ENCODE measurements around the gene PRDM13.
"Not testable (repeated sequence)": the region's sequence is repeated elsewhere in the genome, so short reads cannot be mapped to it uniquely, and the experiment has no call there.

PRDM13 gene

DNA sequence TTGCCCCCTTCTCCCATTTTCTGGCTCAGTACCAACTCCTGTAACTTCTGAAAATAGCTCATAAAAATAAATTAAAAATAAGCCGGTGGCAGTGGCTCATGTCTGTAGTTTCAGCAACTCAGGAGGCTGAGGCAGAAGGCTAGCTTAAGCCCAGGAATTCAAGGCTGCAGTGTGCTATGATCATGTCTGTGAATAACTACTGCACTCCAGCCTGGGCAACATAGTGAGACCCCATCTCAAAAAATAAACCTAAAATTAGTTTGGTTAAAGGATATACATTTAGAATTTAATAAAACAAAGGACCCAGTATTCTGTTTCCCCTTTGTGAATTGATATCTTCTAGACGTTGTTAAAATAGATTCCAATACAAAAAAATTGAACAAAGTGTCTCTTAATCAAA, 10.5 kb downstream of the PRDM13 start:
- Histone ChIP-seq H3K4me3 (no peak overlapping the region), H3K27ac (no peak overlapping the region)
- TF ChIP-seq, protein P1, sequence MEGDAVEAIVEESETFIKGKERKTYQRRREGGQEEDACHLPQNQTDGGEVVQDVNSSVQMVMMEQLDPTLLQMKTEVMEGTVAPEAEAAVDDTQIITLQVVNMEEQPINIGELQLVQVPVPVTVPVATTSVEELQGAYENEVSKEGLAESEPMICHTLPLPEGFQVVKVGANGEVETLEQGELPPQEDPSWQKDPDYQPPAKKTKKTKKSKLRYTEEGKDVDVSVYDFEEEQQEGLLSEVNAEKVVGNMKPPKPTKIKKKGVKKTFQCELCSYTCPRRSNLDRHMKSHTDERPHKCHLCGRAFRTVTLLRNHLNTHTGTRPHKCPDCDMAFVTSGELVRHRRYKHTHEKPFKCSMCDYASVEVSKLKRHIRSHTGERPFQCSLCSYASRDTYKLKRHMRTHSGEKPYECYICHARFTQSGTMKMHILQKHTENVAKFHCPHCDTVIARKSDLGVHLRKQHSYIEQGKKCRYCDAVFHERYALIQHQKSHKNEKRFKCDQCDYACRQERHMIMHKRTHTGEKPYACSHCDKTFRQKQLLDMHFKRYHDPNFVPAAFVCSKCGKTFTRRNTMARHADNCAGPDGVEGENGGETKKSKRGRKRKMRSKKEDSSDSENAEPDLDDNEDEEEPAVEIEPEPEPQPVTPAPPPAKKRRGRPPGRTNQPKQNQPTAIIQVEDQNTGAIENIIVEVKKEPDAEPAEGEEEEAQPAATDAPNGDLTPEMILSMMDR (IDR thresholded peaks at IDR 0.05), result no peak
- DNase-seq (ENCODE audit: low spot score), result no peak

DNA sequence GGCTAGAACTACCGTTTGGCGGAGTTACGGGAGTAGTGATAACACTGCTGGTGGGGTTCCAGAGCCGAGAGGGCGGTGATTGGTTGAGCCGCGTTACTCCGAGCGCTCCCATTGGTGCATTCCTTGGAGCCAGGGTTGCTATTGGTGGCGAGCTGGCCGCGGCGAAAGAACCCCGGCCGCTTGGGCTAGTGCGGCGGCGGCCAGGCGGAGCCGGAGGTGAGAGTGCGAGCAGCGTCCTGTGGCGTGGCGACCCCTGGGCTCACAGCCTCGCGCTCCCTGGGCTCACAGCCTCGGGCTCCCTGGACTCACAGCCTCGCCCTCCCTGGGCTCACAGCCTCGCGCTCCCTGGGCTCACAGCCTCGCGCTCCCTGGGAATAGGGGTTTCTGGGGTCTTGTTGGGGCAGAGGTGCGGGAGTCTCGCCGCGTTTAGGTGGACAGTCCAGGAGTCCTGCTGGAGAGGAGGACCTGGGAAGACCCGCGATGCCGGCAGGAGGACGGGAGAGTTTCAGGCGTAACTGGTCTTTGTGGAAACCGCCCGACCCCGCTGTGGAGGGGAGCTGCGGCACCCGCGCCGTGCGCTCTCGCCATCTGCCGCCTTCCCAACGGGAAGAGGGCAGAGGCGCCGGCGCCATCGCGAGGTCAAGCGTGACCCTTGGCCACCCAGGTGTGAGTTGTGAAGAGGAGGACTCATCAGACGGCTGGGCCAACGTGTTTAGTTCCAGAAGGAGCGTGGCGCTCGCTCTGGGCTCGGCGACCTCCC, 12.2 kb downstream of the PRDM13 start:
- no peak for DNase-seq (ENCODE audit: low spot score)
- TF ChIP-seq, protein P1 (IDR thresholded peaks at IDR 0.05), result no peak
- Histone ChIP-seq H3K4me3 (no peak overlapping the region), H3K27ac (no peak overlapping the region)

DNA sequence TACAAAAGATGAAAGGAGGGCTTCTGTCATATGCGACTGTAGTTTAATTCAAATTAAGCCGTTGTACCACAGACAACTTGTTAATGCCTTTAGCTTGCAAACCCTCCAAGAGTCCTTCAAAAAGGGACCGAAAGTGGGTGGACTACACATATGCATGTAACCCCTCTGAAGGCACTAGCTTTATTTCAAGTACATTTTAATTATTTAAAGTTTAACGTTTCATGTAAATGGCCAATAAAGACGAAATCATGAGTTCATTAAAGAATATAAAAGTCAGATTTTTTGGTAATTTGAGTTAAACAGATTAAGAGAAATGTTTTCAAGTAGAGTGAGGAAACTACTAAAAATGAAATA, 12.8 kb downstream of the PRDM13 start:
- no peak overlapping the region for H3K27ac ChIP-seq
- DNase-seq (ENCODE audit: low spot score), result no peak
- TF ChIP-seq, protein P1 (IDR thresholded peaks at IDR 0.05), result no peak
- no peak overlapping the region for H3K4me3 ChIP-seq

DNA sequence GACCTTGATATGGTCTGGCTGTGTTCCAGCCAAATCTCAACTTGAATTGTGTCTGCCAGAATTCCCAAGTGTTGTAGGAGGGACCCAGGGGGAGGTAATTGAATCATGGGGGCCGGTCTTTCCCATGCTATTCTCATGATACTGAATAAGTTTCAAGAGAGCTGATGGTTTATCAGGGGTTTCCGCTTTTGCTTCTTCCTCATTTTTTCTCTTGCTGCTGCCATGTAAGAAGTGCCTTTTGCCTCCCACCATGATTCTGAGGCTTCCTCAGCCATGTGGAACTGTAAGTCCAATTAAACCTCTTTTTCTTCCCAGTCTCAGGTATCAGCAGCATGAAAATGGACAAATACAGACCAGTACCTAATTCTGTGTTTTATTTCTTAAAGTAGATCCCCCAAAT, 15.4 kb downstream of the PRDM13 start:
- not testable (repeated sequence) for DNase-seq (ENCODE audit: low spot score); H3K4me3 ChIP-seq; H3K27ac ChIP-seq

DNA sequence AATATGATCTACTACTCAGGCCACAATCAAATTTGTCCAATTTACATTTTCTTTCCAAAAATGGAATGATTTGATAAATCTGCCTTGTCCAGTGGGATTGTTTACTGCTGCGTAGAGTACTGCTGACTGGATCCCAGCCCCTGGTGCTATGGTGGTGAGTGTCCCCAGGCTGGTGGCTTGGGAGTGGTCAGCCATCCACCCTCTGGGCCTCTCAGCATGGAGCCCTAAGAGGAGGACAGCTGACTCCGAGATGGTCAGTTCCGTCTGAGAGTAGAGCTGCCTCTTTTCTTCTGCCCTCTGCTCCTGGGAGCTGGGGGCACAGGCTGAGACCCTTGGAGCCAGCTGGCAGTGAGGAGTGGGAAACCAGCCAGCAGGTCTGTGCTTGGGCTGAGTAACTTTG, 22.7 kb downstream of the PRDM13 start:
- no peak overlapping the region for H3K27ac ChIP-seq
- H3K4me3 ChIP-seq, result no peak overlapping the region
- DNase-seq (ENCODE audit: low spot score), result no peak
- TF ChIP-seq, protein P1 (IDR thresholded peaks at IDR 0.05), result no peak

DNA sequence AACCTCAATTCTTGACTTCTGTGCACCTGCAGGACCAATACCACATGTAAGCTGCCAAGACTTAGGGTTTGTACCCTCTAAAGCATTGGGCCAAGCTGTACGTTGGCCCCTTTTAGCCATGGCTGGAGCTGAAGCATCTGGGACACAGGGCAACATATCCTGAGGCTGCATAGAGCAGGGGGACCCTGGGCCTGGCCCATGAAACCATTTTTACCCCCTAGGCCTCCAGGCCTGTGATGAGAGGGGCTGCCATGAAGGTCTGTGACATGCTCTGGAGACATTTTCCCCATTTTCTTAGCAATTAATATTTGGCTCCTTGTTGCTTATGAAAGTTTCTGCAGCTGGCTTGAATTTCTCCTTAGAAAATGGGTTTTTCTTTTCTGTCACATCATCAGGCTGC, 31.0 kb downstream of the PRDM13 start:
- Histone ChIP-seq H3K4me3 (no peak overlapping the region), H3K27ac (no peak overlapping the region)
- TF ChIP-seq, protein P1 (IDR thresholded peaks at IDR 0.05), result no peak
- DNase-seq (ENCODE audit: low spot score), result no peak

DNA sequence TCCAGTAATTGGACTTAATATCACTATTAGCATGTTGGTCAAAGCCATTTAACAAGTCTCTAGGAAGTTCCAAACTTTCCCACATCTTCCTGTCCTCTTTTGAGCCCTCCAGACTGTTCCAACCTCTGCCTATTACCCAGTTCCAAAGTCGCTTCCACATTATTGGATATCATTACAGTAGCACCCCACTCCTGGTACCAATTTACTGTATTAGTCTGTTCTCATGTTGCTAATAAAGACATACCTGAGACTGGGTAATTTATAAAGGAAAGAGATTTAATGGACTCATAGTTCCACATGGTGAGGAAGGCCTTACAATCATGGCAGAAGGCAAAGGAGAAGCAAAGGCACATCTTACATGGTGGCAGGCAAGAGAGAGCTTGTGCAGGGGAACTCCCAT, 31.7 kb downstream of the PRDM13 start:
- H3K27ac ChIP-seq; DNase-seq (ENCODE audit: low spot score); H3K4me3 ChIP-seq: not testable (repeated sequence)

DNA sequence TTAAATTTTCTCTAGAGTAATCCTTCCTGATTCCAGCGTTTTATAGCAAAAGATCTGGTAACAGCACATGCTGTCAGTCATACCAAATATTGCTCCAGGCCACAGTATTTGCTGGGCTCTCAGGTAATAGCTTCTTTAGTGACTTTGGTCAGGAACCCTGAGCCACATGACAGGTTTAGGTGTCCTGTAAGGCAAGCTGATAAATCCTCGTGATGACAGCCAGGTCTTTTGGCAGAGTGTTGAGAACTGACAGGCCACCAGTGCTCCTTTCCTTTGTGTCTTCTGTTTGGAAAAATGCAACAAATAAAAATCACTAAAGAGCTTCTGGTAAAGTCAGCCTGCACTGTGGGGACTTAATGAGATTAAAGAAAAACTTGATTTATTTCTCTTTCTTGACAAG, 34.6 kb downstream of the PRDM13 start:
- DNase-seq (ENCODE audit: low spot score), result no peak
- no peak overlapping the region for H3K27ac ChIP-seq
- no peak overlapping the region for H3K4me3 ChIP-seq
- TF ChIP-seq, protein P1 (IDR thresholded peaks at IDR 0.05), result no peak

Measured in coronary artery (tissue), 2 donors.